Gastroesophageal sphincter (tissue), 4 donors: ENCODE data around the gene DLGAP4. TPM values are rescaled to one million over a fixed set of nuclear protein-coding genes. Genes with fewer than 3 reads are reported as not detected.

Source experiments
- ATAC-seq: fragments of 150-250 bp; one replicate; pipeline ENCODE4 v1.9.1; 2016; ENCODE audit warnings: mild to moderate bottlenecking, moderate library complexity
- H3K27ac ChIP-seq, 4 donors: fragments of 200-600 bp; sonication (generic) in 3 of 4; 1 replicate in 3 of 4; 2 replicates in 1 of 4; pipeline ENCODE4 v1.5.1; 2016 to 2019
- H3K27me3 ChIP-seq: fragments of 200-600 bp; sonication (generic); one replicate; pipeline ENCODE4 v1.5.1; 2019
- H3K36me3 ChIP-seq, 2 donors: fragments of 200-600 bp; sonication (generic); one replicate each; pipeline ENCODE4 v1.5.1; 2019; ENCODE audit warnings: control low read depth in 1 of 2
- H3K4me1 ChIP-seq, 3 donors: fragments of 200-600 bp; sonication (generic); 1 replicate in 2 of 3; 2 replicates in 1 of 3; pipeline ENCODE4 v1.5.1; 2016 to 2019; ENCODE audit warnings: control low read depth in 2 of 3
- H3K4me3 ChIP-seq, 2 donors: fragments of 200-600 bp; sonication (generic); one replicate each; pipeline ENCODE4 v1.5.1; 2019; ENCODE audit warnings: mild to moderate bottlenecking in 1 of 2, moderate library complexity in 1 of 2
- H3K9me3 ChIP-seq, 3 donors: fragments of 200-600 bp; sonication (generic); one replicate each; pipeline ENCODE4 v1.5.1; 2017 to 2019; ENCODE audit warnings: control low read depth in 2 of 3
- CTCF ChIP-seq, 4 experiments: fragments of 200-600 bp in 2 of 4; fragments of 450-650 bp in 2 of 4; sonication (generic) in 1 of 4; IDR thresholded peaks; one replicate each; pipeline ENCODE4 v1.5.1; 2017 to 2019; ENCODE audit warnings: antibody characterized with exemption in 4 of 4, mild to moderate bottlenecking in 2 of 4, moderate library complexity in 2 of 4
- EP300 ChIP-seq: sonication (generic); formaldehyde crosslinking; IDR thresholded peaks from one replicate; pipeline ENCODE4 v1.6.1; 2017; ENCODE audit warnings: antibody characterized with exemption, mild to moderate bottlenecking
- POLR2A ChIP-seq, 2 donors: fragments of 450-650 bp; IDR thresholded peaks; one replicate each; pipeline ENCODE4 v1.6.1; 2017; ENCODE audit warnings: antibody characterized with exemption in 2 of 2, mild to moderate bottlenecking in 2 of 2, moderate library complexity in 1 of 2
- POLR2AphosphoS5 ChIP-seq: sonication (generic); formaldehyde crosslinking; IDR thresholded peaks from one replicate; pipeline ENCODE4 v1.6.1; 2017; ENCODE audit warnings: antibody characterized with exemption
- WGBS, 2 donors: methylation state at CpG; one replicate each; pipeline ENCODE4 v1.1.5; 2018; ENCODE audit warnings: low coverage in 1 of 2; 5-methylcytosine and 5-hydroxymethylcytosine counted together
- total RNA-seq, 4 donors: library from RNA; depleted of rRNA; stranded (reverse); fragments of >200 nt; gene quantifications; one replicate each; pipeline ENCODE4 v1.1.0, GENCODE V29; 2016

The DLGAP4 gene
- total RNA-seq, 4 donors from 2014 or later, result 35.5 to 76.1 (median 42.2) TPM

DNA sequence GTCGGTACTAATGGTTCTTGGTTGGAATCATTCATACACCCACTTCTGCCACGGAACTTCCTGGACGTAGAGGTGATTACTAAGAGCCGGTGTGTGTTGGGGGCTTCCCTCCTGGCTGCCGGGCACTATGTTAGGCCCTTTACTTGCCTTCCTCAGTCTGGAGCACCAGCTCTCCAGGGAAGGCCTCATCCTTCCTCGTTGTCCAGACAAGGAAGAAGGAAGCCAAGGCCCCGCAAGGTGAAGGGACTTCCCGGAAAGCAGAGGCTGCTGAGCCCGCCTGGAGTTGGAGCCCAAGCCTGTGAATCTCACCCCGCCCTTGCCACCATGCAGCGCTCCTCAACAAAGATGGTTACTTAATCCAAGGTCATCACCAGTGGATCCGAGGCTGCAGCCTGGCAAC, 43.7 kb upstream of the DLGAP4 start:
- H3K27ac ChIP-seq, result no peak overlapping the region
- 94% methylated on average over 5 of the region's 12 CpGs; no CpG with 5 or more reads in 1 of the 2 donors for WGBS, 2 donors
- TF ChIP-seq EP300 (no peak), POLR2A (IDR thresholded peaks at IDR 0.05) (no peak), POLR2AphosphoS5 (no peak), CTCF (IDR thresholded peaks at IDR 0.05) (no peak)
- ATAC-seq, result no peak
- H3K27me3 ChIP-seq, result no peaks in the 10 kb centered on the region
- H3K9me3 ChIP-seq, result no peaks in the 10 kb centered on the region
- no peaks in the 10 kb centered on the region for H3K4me1 ChIP-seq
- no peak overlapping the region for H3K4me3 ChIP-seq
- H3K36me3 ChIP-seq, result peaks cover 0 to 1% of the 10 kb centered on the region in 2 donors

- H3K27me3 ChIP-seq, result no peaks in the 10 kb centered on the region
- ATAC-seq, result no peak
- no peaks in the 10 kb centered on the region for H3K4me1 ChIP-seq
- no peak overlapping the region for H3K27ac ChIP-seq
- no peak overlapping the region for H3K4me3 ChIP-seq
- TF ChIP-seq POLR2A (IDR thresholded peaks at IDR 0.05) (no peak), POLR2AphosphoS5 (no peak), CTCF (IDR thresholded peaks at IDR 0.05) (no peak), EP300 (no peak)
- no peaks in the 10 kb centered on the region for H3K9me3 ChIP-seq
- WGBS, 2 donors, result 83 to 100% methylated on average over 3 to 14 of the region's 20 CpGs
- H3K36me3 ChIP-seq, result no peaks in the 10 kb centered on the region
Observed at GRCh38 chr20:36264426-36265246, 41.5 kb upstream of the DLGAP4 start.

- TF ChIP-seq POLR2A (IDR thresholded peaks at IDR 0.05), result no peak
- no peak for TF ChIP-seq EP300
- no peak for TF ChIP-seq POLR2AphosphoS5
- 100% methylated on average over 1 of the region's 6 CpGs; no CpG with 5 or more reads in 1 of the 2 donors for WGBS, 2 donors
- H3K27ac ChIP-seq, result no peak overlapping the region
- no peaks in the 10 kb centered on the region for H3K36me3 ChIP-seq
- no peak for ATAC-seq
- H3K9me3 ChIP-seq, result no peaks in the 10 kb centered on the region
- no peaks in the 10 kb centered on the region for H3K4me1 ChIP-seq
- no peak overlapping the region for H3K4me3 ChIP-seq
- H3K27me3 ChIP-seq, result no peaks in the 10 kb centered on the region
Observed at GRCh38 chr20:36266189-36266588, 40.0 kb upstream of the DLGAP4 start.

GRCh38 chr20:36267605-36268381, 38.3 kb upstream of the DLGAP4 start:
- Histone ChIP-seq H3K27ac (no peak overlapping the region), H3K4me1 (no peaks in the 10 kb centered on the region), H3K27me3 (peaks cover 2% of the 10 kb centered on the region), H3K4me3 (no peak overlapping the region), H3K36me3 (no peaks in the 10 kb centered on the region), H3K9me3 (no peaks in the 10 kb centered on the region)
- TF ChIP-seq CTCF (IDR thresholded peaks at IDR 0.05) (no peak), POLR2A (IDR thresholded peaks at IDR 0.05) (no peak), POLR2AphosphoS5 (no peak), EP300 (no peak)
- ATAC-seq, result no peak
- 80 to 87% methylated on average over 1 to 9 of the region's 24 CpGs for WGBS, 2 donors

DNA sequence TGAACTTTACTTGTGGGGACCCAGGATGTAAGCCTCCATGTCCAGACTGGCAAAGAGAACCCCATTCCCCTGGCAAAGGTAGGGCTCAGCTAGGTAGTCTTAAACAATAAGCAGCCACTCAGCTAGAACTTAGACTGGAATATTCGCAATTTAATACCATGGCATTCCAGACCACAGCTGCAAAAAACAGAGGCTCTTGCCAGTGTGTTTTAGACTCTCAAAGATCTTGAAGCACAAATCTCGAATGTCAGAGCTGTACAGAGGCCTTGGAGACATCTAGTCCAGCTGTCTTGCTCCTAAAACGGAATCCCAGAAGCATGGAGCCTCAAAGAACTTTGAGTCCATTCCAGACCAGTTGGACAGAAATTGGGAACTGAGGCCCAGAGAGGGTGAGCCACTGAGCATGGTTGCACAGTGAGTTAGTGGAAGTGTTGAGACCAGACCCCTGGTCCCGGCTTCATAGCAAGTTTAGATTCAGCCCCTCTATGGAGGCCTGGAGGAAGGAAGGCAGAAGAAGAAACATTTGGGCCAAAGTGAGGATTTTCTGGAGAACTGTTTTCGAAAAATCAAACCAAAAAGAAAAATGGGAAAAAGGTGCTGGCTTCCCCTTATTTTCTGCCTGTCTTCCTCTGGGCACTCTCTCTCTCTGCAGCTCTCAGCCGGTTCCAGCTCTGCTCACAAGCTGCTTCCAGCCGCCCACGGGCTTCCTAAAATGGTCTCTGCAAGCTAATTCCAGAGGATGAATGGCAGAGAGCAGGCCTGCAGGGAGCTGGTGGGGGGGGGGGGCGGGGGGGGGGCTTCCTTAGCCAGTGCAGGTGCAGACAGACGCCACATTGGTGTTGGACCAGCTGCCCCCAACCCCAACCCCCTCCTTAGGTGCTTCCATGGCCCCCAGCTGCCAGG, 37.4 kb upstream of the DLGAP4 start:
- no peaks in the 10 kb centered on the region for H3K9me3 ChIP-seq
- no peak overlapping the region for H3K27ac ChIP-seq
- H3K36me3 ChIP-seq, result no peaks in the 10 kb centered on the region
- no peak for ATAC-seq
- H3K27me3 ChIP-seq, result peaks cover 11% of the 10 kb centered on the region
- no peaks in the 10 kb centered on the region for H3K4me1 ChIP-seq
- TF ChIP-seq CTCF (IDR thresholded peaks at IDR 0.05), result no peak
- TF ChIP-seq EP300, result no peak
- WGBS, 2 donors, result 50 to 55% methylated on average over 2 to 8 of the region's 10 CpGs
- H3K4me3 ChIP-seq, result no peak overlapping the region
